HL-60 (cell line): Measurements from ENCODE around the gene PATE4.

Source experiments
- DNase-seq, 2 experiments: peaks; one replicate each; pipeline ENCODE4 v3.0.0-alpha.2; 2010 to 2020; ENCODE audit warnings: low read depth in 1 of 2, low spot score in 1 of 2
- H3K27ac ChIP-seq: fragments of 250-450 bp; sonication (Bioruptor Pico); replicated peaks from 2 replicates; pipeline ENCODE4 v1.5.1; 2020; ENCODE audit warnings: mild to moderate bottlenecking, moderate library complexity
- H3K27me3 ChIP-seq: fragments of 250-450 bp; sonication (Bioruptor Pico); 2 replicates; pipeline ENCODE4 v1.5.1; 2021; ENCODE audit warnings: mild to moderate bottlenecking, moderate library complexity; ENCODE audit not compliant: insufficient read depth, poor library complexity, severe bottlenecking
- H3K4me3 ChIP-seq: replicated peaks from 2 replicates; pipeline ENCODE4 v1.5.1; 2011; ENCODE audit warnings: mild to moderate bottlenecking, control low read depth, low read length; ENCODE audit not compliant: insufficient read depth
- GABPA ChIP-seq: IDR thresholded peaks from 2 replicates; pipeline ENCODE4 v1.6.1; 2012; ENCODE audit warnings: low read depth
- POLR2AphosphoS5 ChIP-seq: IDR thresholded peaks from 2 replicates; pipeline ENCODE4 v1.6.1; 2012; ENCODE audit warnings: low read depth
- SPI1 ChIP-seq: IDR thresholded peaks from 2 replicates; pipeline ENCODE4 v1.6.1; 2012; ENCODE audit warnings: low read depth, mild to moderate bottlenecking, borderline replicate concordance
- TF ChIP-seq, protein P1 (sequence below): IDR thresholded peaks from one replicate; pipeline ENCODE4 v1.5.1; 2011; ENCODE audit warnings: low read length, control low read depth, inconsistent platforms; ENCODE audit not compliant: insufficient read depth
- TF ChIP-seq, protein P2 (sequence below): IDR thresholded peaks from 2 replicates; pipeline ENCODE4 v1.6.1; 2012; ENCODE audit warnings: low read depth; ENCODE audit not compliant: insufficient replicate concordance

Gene PATE4

DNA sequence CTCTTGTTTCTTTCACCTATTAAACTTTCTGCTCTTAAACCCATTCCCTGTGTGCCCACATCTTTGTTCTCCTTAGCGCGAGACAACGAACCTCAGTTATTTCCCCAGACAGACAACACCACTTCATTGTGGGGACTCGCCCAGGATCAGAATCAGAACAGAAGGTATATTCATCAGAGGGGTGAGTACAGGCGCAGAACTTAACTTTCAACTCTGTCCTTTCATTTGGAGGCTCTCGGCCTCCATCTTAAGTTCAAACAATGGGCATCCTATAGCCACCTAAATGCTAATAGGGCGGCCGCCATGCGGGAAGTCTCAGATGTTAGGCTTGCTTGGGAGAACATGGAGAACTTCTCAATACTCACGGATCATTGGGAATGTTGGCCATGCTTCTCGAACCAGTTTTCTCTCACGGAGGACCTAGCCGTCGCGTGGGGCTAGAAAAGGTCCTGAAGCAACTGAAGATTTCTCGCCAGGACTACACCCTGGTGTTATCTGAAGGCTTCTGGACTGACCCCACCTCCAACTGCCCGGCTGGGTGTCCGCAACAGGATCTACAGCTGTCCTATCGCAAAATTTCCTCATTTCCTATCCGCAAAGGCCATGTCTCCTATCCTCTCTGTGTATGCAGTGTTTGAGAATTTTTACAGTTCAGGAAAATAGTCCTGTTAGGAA, 40.9 kb downstream of the PATE4 start:
- DNase-seq, result no peak
- H3K27me3 ChIP-seq, result no peaks in the 10 kb centered on the region

GRCh38 chr11:125874556-125875124, 41.5 kb downstream of the PATE4 start:
- Histone ChIP-seq H3K27me3 (peaks cover under 1% of the 10 kb centered on the region), H3K4me3 (no peak overlapping the region), H3K27ac (no peak overlapping the region)
- TF ChIP-seq GABPA, result no peak
- TF ChIP-seq, protein P1, sequence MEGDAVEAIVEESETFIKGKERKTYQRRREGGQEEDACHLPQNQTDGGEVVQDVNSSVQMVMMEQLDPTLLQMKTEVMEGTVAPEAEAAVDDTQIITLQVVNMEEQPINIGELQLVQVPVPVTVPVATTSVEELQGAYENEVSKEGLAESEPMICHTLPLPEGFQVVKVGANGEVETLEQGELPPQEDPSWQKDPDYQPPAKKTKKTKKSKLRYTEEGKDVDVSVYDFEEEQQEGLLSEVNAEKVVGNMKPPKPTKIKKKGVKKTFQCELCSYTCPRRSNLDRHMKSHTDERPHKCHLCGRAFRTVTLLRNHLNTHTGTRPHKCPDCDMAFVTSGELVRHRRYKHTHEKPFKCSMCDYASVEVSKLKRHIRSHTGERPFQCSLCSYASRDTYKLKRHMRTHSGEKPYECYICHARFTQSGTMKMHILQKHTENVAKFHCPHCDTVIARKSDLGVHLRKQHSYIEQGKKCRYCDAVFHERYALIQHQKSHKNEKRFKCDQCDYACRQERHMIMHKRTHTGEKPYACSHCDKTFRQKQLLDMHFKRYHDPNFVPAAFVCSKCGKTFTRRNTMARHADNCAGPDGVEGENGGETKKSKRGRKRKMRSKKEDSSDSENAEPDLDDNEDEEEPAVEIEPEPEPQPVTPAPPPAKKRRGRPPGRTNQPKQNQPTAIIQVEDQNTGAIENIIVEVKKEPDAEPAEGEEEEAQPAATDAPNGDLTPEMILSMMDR, result peak; percentile 62
- peak in 1 of 2 experiments; percentile 71 for DNase-seq

More for the DNA sequence above, 40.9 kb downstream of the PATE4 start:
- no peak overlapping the region for H3K4me3 ChIP-seq
- TF ChIP-seq, protein P2, sequence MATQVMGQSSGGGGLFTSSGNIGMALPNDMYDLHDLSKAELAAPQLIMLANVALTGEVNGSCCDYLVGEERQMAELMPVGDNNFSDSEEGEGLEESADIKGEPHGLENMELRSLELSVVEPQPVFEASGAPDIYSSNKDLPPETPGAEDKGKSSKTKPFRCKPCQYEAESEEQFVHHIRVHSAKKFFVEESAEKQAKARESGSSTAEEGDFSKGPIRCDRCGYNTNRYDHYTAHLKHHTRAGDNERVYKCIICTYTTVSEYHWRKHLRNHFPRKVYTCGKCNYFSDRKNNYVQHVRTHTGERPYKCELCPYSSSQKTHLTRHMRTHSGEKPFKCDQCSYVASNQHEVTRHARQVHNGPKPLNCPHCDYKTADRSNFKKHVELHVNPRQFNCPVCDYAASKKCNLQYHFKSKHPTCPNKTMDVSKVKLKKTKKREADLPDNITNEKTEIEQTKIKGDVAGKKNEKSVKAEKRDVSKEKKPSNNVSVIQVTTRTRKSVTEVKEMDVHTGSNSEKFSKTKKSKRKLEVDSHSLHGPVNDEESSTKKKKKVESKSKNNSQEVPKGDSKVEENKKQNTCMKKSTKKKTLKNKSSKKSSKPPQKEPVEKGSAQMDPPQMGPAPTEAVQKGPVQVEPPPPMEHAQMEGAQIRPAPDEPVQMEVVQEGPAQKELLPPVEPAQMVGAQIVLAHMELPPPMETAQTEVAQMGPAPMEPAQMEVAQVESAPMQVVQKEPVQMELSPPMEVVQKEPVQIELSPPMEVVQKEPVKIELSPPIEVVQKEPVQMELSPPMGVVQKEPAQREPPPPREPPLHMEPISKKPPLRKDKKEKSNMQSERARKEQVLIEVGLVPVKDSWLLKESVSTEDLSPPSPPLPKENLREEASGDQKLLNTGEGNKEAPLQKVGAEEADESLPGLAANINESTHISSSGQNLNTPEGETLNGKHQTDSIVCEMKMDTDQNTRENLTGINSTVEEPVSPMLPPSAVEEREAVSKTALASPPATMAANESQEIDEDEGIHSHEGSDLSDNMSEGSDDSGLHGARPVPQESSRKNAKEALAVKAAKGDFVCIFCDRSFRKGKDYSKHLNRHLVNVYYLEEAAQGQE, result no peak
- TF ChIP-seq POLR2AphosphoS5 (no peak), GABPA (no peak), SPI1 (no peak)
- TF ChIP-seq, protein P1, result no peak
- H3K27ac ChIP-seq, result no peak overlapping the region

DNA sequence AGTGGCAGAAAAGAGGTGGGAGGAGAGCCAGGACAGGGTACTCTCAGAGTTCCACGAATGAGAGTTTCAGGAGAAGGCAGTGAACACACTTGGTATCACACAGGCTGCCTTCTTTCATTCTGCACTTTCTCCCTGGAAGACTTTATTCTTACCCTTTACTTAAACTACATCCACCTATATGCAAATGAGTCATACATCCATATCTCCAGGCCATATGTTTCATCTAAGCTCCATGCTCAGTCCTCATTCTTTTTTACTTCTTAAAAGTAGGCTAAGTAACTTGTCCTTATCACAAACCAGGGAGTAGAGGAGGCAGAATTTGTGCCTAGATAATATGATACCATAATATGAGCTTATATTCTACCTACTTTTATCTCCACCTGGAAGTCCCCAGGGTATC, 48.2 kb downstream of the PATE4 start:
- Histone ChIP-seq H3K27me3 (peaks cover 5% of the 10 kb centered on the region), H3K4me3 (no peak overlapping the region), H3K27ac (no peak overlapping the region)
- TF ChIP-seq, protein P1, result no peak
- no peak for TF ChIP-seq SPI1
- TF ChIP-seq, protein P2, result no peak
- no peak for TF ChIP-seq POLR2AphosphoS5
- no peak for TF ChIP-seq GABPA
- no peak for DNase-seq

- Histone ChIP-seq H3K27me3 (peaks cover 5% of the 10 kb centered on the region), H3K27ac (no peak overlapping the region), H3K4me3 (no peak overlapping the region)
- TF ChIP-seq SPI1 (no peak), POLR2AphosphoS5 (no peak), GABPA (no peak)
- TF ChIP-seq, protein P1, result no peak
- TF ChIP-seq, protein P2, result no peak
- DNase-seq, result no peak
Measured at GRCh38 chr11:125883375-125883774, 50.3 kb downstream of the PATE4 start.
